Liver (tissue), 9 donors: Measurements from ENCODE around the gene DLGAP4. TPM values are rescaled to one million over a fixed set of nuclear protein-coding genes. Genes with fewer than 3 reads are reported as not detected.
"Not testable (repeated sequence)": the region's sequence is repeated elsewhere in the genome, so short reads cannot be mapped to it uniquely, and the experiment has no call there.

ENCODE experiments used
- DNase-seq: peaks from one replicate; pipeline ENCODE4 v3.0.0-alpha.2; 2017; ENCODE audit warnings: low spot score
- H3K27ac ChIP-seq, 2 donors: one replicate each; pipeline ENCODE4 v1.7.0; 2013; ENCODE audit warnings: inconsistent platforms in 2 of 2, low read length in 2 of 2, control low read depth in 1 of 2, low read depth in 1 of 2, mild to moderate bottlenecking in 1 of 2
- H3K27me3 ChIP-seq, 4 donors: one replicate each; pipeline versions ENCODE4 v1.6.1 to v1.7.0; 2013; ENCODE audit warnings: low read length in 3 of 4, inconsistent platforms in 1 of 4, mild to moderate bottlenecking in 1 of 4, moderate library complexity in 1 of 4; ENCODE audit not compliant: control insufficient read depth in 4 of 4, insufficient read depth in 4 of 4
- H3K36me3 ChIP-seq, 4 donors: one replicate each; pipeline versions ENCODE4 v1.6.1 to v1.7.0; 2013; ENCODE audit warnings: low read length in 3 of 4, mild to moderate bottlenecking in 3 of 4, low read depth in 1 of 4, moderate library complexity in 1 of 4; ENCODE audit not compliant: control insufficient read depth in 4 of 4, insufficient read depth in 3 of 4
- H3K4me1 ChIP-seq, 4 donors: one replicate each; pipeline versions ENCODE4 v1.6.1 to v1.7.0; 2013; ENCODE audit warnings: low read length in 3 of 4, mild to moderate bottlenecking in 3 of 4, moderate library complexity in 1 of 4; ENCODE audit not compliant: control insufficient read depth in 4 of 4, insufficient read depth in 4 of 4
- H3K4me3 ChIP-seq, 3 donors: one replicate each; pipeline versions ENCODE4 v1.6.1 to v1.7.0; 2013; ENCODE audit warnings: low read length in 3 of 3, control low read depth in 1 of 3, low read depth in 1 of 3, mild to moderate bottlenecking in 1 of 3
- H3K9ac ChIP-seq, 2 donors: one replicate each; pipeline ENCODE4 v1.7.0; 2013; ENCODE audit warnings: low read length in 2 of 2, mild to moderate bottlenecking in 2 of 2, moderate library complexity in 2 of 2, control low read depth in 1 of 2, low read depth in 1 of 2
- H3K9me3 ChIP-seq, 4 donors: one replicate each; pipeline versions ENCODE4 v1.6.1 to v1.7.0; 2013; ENCODE audit warnings: low read length in 3 of 4; ENCODE audit not compliant: control insufficient read depth in 4 of 4
- CTCF ChIP-seq: fragments of 150-350 bp; IDR thresholded peaks from 2 replicates; pipeline ENCODE4 v1.5.1; 2017; ENCODE audit warnings: improper control_type of control experiment, low read depth, low read length; ENCODE audit not compliant: missing input control
- EGR1 ChIP-seq, 2 donors: IDR thresholded peaks; 2 replicates each; pipeline ENCODE4 v1.6.1; 2016 to 2018; ENCODE audit warnings: antibody characterized with exemption in 2 of 2, low read depth in 2 of 2
- FOXA2 ChIP-seq: IDR thresholded peaks from 2 replicates; pipeline ENCODE4 v1.6.1; 2016; ENCODE audit warnings: antibody characterized with exemption
- GABPA ChIP-seq, 2 donors: IDR thresholded peaks in 1 of 2; conservative IDR thresholded peaks in 1 of 2; 2 replicates each; pipeline ENCODE4 v1.6.1; 2016; ENCODE audit warnings: antibody characterized with exemption in 2 of 2, mild to moderate bottlenecking in 1 of 2, moderate library complexity in 1 of 2
- HNF4A ChIP-seq, 2 donors: conservative IDR thresholded peaks; 2 replicates each; pipeline ENCODE4 v1.6.1; 2016; ENCODE audit warnings: antibody characterized with exemption in 2 of 2, mild to moderate bottlenecking in 2 of 2
- JUND ChIP-seq, 2 donors: IDR thresholded peaks; 2 replicates each; pipeline ENCODE4 v1.6.1; 2016; ENCODE audit warnings: antibody characterized with exemption in 2 of 2
- MAX ChIP-seq: IDR thresholded peaks from 2 replicates; pipeline ENCODE4 v1.6.1; 2016; ENCODE audit warnings: antibody characterized with exemption
- NR2F2 ChIP-seq: IDR thresholded peaks from 2 replicates; pipeline ENCODE4 v1.6.1; 2016; ENCODE audit warnings: antibody characterized with exemption
- RAD21 ChIP-seq, 2 donors: IDR thresholded peaks; 2 replicates each; pipeline ENCODE4 v1.6.1; 2016; ENCODE audit warnings: antibody characterized with exemption in 2 of 2, mild to moderate bottlenecking in 2 of 2
- REST ChIP-seq: IDR thresholded peaks from 2 replicates; pipeline ENCODE4 v1.6.1; 2016; ENCODE audit warnings: antibody characterized with exemption, mild to moderate bottlenecking
- RXRA ChIP-seq, 2 donors: IDR thresholded peaks; 2 replicates each; pipeline ENCODE4 v1.6.1; 2017 to 2018; ENCODE audit warnings: antibody characterized with exemption in 2 of 2, mild to moderate bottlenecking in 1 of 2
- SP1 ChIP-seq: IDR thresholded peaks from 2 replicates; pipeline ENCODE4 v1.6.1; 2018; ENCODE audit warnings: antibody characterized with exemption, mild to moderate bottlenecking
- YY1 ChIP-seq: IDR thresholded peaks from 2 replicates; pipeline ENCODE4 v1.6.1; 2016; ENCODE audit warnings: antibody characterized with exemption, mild to moderate bottlenecking
- ZBTB33 ChIP-seq: IDR thresholded peaks from 2 replicates; pipeline ENCODE4 v1.6.1; 2016; ENCODE audit warnings: antibody characterized with exemption
- whole genome bisulfite sequencing: extraction: QIAGEN DNeasy Blood & Tissue Kit; methylation state at CpG from one replicate; pipeline ENCODE4 v1.1.7; 2013; 5-methylcytosine and 5-hydroxymethylcytosine counted together
- polyA plus RNA-seq, 2 donors: library from polyadenylated mRNA; stranded (reverse) in 1 of 2; unstranded in 1 of 2; fragments of 200-250 nt in 1 of 2; fragments of >200 nt in 1 of 2; fragmentation: Nextera tagmentation in 1 of 2; extraction: Ambion mirVana in 1 of 2; gene quantifications; one replicate each; pipeline versions ENCODE4 v1.2.1 to v1.2.3, GENCODE V29; 2013 to 2015
- total RNA-seq, 2 donors: library from RNA; depleted of rRNA; stranded (reverse); fragments of >200 nt; gene quantifications; one replicate each; pipeline ENCODE4 v1.2.3, GENCODE V29; 2014
- donor health status: healthy.
- donor health status: healthy.
- donor health status: healthy.
- donor health status: healthy.
- donor health status: healthy.

Gene DLGAP4
- total and polyA plus RNA-seq, 4 donors = 2.9 to 18.7 (median 11.2) TPM

GRCh38 chr20:36521526-36521925, 215.4 kb downstream of the DLGAP4 start:
- H3K27me3 ChIP-seq = no peaks in the 10 kb centered on the region
- H3K4me1 ChIP-seq = peaks cover 0 to 3% (median 0%) of the 10 kb centered on the region in 4 donors
- no peak for DNase-seq
- no peak overlapping the region for H3K27ac ChIP-seq
- H3K9ac ChIP-seq = no peak overlapping the region
- peaks cover 10 to 30% (median 17%) of the 10 kb centered on the region in 4 donors for H3K36me3 ChIP-seq
- WGBS = 90% methylated on average over 1 of the region's 1 CpG
- TF ChIP-seq EGR1 (IDR thresholded peaks at IDR 0.05; ENCODE audit: low read depth in 2 of 2) (no peak), ZBTB33 (no peak), MAX (no peak), RAD21 (IDR thresholded peaks at IDR 0.05) (no peak), REST (no peak), GABPA (IDR thresholded peaks at IDR 0.05 in 1 of 2, conservative IDR thresholded peaks at IDR 0.05 in 1 of 2) (no peak), RXRA (IDR thresholded peaks at IDR 0.05) (no peak), YY1 (no peak), FOXA2 (no peak), SP1 (no peak), JUND (IDR thresholded peaks at IDR 0.05) (no peak), CTCF (no peak), HNF4A (conservative IDR thresholded peaks at IDR 0.05) (no peak), NR2F2 (no peak)
- no peaks in the 10 kb centered on the region for H3K9me3 ChIP-seq
- H3K4me3 ChIP-seq = no peak overlapping the region

GRCh38 chr20:36522412-36522811, 216.3 kb downstream of the DLGAP4 start:
- not testable (repeated sequence) for H3K4me1 ChIP-seq
- peaks cover 14 to 38% (median 24%) of the 10 kb centered on the region in 4 donors for H3K36me3 ChIP-seq

More at GRCh38 chr20:36522412-36522811, 216.3 kb downstream of the DLGAP4 start:
- not testable (repeated sequence) for H3K9ac ChIP-seq, H3K4me3 ChIP-seq, H3K9me3 ChIP-seq, DNase-seq, H3K27me3 ChIP-seq, H3K27ac ChIP-seq
- WGBS = 92% methylated on average over 7 of the region's 7 CpGs
